RPMI7951 (cell line): Measurements from ENCODE around the gene STX18. TPM values are rescaled to one million over a fixed set of nuclear protein-coding genes. Genes with fewer than 3 reads are reported as not detected.

Source experiments
- DNase-seq: peaks from one replicate; pipeline ENCODE4 v3.0.0-alpha.2; 2012; ENCODE audit warnings: low read depth
- total RNA-seq: library from RNA; depleted of rRNA; stranded (reverse); fragments of >200 nt; shearing (Covaris generic); gene quantifications from 2 replicates; pipeline ENCODE4 v1.2.3, GENCODE V29; 2014

The STX18 gene
- total RNA-seq, 1 experiment from 2014 or later: 21.5 TPM

DNA sequence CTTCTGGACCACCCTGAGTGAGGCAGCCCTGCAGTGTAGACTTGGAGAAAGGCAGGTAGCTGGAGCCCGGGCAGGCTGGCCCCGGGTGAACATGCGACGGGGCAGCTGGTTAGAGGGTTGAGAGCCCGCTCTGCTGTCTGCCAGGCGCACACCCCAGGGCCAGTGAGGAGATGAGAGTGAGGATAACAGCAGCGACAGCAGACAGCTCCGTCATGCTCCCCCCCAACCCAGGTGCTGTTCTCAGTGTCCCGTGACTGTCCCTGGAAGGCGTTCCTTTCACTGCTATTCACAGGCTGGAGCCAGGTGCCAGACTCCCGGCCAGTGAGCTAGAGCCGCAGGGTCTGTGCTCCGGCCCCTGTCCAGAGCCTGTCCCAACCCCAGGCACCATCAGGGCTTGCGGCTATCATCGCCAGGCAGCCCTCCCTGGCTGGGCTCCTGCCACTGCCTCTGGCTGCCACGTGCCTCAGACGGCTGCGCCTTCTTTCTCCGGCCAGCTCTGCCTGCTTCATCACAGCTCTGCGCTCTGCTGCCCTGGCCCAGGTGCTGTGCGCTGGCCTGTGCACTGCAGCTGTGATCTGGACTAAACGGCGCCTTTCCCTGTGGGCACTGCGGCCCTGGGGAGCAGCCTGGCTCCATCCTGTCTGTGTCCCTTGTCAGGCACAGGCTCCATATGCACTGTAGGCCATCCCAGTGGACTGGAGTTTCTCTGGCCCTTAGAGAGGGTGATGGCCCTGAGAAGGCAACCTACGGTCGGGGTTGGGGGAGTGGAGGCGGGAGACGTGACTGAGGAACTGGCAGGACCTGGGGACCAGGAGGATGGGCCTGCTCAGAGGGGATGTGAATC lies 135.2 kb downstream of the STX18 start:
- DNase-seq: no peak

DNA sequence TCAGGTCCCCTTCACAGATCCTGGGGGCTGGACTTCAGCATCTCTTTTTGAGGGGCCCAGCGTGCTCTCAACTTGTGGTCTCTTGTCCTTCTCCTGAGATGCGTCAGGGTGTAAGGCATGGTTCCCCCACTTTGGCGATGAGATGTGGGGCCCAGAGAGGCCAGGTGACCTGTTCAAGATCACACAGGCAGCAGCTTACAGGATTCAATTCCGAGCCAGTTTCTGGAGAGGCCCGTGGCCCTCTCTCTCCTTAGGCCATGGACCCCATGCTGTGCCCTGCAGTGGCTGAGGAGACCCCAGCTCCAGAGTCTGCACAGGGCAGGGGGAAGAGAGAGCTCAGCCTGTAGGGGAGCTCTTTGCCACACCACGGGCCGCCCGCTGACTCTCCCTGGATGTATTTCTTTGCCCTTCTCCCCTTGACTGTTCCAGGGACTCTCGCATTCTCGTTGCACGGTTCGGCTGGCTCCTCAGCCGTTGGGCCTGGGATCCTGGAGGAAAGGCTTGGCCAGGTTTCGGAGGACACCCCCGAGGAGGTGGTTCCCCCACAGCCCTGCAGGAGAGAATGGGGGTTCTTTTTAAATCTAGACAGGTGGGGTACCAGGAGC lies 136.4 kb downstream of the STX18 start:
- DNase-seq: no peak

DNA sequence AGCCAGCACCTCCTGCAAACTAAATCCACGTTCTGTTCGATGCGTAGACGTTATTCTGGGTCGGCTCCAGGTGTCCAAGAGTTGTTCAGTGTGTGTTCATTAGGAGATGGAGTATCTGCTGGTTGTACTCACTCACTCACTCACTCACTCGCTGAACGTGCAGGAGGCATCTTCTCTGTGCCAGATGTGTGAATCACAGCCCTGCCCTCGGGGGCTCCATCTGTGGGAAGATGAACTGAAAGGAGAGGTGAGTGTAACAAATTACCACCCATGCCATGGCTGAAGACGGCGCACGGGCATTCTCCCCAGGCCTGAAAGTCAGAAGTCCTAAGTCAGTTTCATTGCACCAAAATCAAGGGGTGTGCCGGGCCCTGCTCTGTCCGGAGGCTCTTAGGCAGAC lies 138.9 kb downstream of the STX18 start:
- peak; percentile 59 for DNase-seq

DNA sequence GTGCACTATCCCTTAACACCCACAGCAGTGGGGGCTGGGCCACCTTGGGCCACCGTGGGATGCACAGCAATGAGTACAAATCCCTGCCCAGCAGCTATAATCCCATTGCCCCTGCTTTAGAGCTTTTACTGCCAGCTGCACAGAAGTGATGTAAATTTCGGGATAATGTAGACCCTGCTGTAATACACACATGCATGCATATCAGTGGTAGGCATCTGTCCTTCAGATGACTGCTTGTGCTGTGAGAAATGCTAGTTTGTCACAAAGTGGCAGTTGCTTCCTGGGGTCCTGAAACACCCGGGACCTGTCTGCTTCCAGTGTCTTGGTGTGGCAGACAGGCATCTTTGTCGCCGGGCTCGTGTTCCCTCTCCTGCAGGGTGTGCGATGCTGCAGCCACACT lies 140.8 kb downstream of the STX18 start:
- no peak for DNase-seq

DNA sequence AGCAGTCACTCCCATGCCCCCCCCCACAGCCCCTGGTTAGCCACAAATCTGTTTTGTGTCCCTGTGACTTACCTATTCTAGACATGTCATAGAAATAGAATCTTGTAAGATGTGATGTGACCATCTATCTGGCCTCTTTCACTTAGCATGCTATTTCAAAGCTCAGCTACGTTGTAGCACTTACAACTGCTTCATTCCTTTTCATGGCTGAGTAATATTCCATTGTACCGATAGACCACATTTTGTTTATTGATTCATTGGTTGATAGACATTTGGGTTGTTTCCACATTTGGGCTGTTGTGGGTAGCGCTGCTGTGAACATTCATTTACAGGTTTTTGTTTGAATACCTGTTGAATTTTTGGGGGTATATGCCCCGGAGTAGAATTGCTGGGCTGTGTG lies 143.4 kb downstream of the STX18 start:
- no peak for DNase-seq

DNA sequence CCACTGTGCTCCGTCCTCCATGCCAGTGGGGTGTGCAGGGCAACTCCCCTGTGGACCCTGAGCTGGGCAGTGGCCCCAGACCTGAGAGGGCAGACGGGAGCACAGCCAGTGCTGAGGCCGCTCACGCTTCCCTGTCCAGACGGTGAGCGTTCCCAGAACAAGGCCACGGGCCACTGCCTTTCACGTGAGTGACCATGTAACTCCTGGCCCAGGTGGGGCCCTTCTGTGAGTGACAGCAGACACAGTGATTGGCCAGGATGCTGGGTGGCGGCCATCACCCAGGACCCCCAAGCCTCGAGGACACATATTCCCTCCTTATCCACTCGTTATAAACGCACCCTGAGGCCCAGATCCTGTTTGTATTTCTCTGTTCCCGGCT lies 144.4 kb downstream of the STX18 start:
- no peak for DNase-seq

DNA sequence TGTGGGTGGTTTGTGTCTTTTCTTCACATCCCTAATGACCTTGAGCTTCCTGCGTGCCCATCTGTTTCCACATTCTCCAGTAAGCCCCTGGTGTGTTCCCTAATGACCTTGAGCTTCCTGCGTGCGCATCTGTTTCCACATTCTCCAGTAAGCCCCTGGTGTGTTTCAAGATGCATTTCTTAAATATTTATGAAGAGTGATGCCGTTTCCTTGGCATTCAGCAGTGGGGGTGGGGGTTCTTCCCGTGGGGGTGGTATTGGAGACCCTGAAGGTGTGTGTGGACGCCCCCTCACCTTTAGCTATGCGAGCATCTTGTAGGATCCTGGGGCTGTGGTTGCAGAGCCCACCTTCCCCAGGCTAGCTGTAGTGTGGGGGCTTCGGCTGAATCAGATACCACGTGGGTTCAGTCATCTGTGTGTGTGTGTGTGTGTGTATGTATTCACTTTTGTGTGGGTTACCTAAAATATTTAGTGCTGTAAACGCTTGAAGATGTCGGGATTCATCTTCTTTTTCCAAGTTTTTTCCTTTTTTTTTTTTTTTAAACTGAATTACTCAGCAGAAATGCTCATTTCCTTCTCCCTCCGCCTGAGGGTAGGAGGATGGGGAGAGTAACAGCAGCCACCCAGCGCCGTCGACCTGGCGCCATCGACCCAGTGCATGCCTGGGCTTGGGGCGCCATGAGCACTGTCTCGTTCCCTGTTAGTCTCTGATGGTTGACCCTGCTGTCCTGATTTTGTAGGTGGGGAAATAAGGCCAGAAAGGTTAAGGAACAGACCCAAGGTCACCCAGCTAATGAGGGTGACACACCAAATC lies 145.0 kb downstream of the STX18 start:
- DNase-seq: no peak

DNA sequence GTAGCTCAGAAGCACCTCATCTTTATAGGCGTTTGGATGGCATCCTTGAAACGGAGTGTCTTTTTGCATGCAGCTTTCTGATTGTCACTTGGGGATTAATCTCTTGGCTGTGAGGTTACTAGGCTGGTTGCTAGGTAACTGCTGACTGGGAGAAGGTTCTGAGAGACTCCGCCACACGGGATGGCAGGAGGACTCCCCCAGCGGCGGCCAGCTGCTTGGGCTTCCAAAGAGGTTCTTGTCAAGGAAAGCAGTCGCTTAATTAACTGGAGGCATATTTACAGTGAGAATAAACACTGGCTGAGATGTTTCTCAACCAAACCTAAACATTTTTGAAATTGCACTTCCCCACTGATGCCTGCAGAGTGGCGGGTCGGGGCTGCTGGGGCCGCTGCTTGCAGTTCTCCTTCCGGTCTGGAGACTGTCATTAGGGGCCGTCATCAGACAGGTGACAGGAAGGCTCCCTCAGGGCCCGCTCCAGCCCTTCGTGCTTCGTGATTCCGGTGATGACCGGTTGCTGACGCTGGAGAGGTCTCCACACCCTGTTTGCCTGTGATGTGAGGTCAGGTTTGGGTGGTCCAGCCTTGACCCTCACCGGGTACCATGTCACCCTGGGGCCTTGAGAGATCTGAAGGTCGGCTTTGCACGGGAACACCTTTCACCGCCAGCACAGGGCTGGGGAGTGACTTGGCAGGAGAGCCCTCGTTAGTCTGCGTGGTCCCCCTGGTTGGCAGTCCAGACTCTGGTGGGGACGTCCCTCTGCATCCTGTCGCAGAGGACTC lies 145.8 kb downstream of the STX18 start:
- peak; percentile 5 for DNase-seq

DNA sequence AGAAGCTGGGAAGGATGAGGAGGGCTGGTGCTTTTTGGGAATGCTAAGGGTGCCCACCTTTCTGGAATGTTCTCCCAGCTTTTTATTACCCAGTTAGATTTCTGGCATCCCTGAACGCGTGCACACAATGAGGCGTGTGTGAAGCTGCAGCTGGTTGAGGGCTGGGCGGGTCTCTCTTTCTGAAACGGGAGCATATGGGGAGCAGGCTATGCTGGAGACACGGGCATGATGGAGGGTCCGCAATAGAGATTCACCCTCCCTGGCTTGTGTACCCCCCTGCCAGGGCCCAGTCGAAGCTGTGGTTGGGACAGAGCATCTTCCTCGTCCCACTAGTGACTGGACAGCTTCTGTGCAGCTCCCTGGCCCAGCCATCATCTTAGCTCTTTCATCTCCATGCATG lies 146.5 kb downstream of the STX18 start:
- no peak for DNase-seq

DNA sequence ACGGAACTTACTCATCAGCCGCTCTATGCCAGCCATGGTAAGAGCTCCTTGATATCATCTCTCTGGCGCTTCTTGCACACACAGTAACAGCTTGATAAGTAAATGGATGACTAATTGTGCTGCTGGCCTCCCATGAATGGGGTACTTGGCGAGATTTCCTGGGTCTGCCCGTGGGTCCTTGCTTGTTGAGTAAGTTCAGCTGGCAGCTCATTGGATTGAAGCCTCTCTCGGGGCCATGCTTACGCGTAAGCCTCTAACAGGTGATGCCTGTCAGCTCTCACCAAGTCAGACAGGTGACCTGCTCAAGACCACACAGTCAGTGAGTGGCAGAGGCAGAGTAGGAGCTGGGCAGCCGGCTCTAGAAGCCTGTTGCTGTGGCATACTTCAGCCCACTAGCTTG lies 147.2 kb downstream of the STX18 start:
- DNase-seq: peak; percentile 32

DNA sequence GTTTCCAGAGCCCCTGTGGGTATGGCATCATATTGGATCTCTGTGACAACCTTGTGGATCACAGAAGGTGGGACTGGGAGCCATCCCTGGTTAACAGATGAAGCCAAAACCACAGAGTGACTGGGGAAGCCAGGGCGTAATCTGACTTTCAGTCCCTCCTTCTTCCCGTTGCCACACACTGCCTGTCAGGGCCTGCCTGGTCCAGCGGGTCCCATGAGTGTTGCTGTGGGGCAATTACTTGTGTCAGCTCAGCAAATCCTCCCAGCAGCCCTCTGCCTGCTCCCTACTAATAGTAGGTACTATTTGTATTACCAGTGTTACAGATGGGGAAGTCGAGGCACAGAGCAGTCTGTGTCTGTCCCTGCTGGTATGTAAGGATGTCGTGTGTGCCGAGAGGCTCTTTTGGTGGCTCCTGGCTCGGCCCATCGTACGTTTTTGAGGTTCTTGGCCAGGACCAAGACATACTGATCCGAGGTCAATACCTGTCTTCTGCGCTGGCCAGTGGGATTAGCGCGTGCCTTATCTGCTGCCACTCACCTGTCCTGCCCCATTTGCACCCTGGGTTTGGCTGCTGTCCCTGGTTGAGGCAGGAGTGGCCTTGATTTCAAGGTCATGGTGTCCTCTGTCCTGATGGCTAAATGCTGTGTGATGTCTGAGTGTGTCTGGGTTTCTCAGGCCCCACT lies 149.2 kb downstream of the STX18 start:
- DNase-seq: no peak

DNA sequence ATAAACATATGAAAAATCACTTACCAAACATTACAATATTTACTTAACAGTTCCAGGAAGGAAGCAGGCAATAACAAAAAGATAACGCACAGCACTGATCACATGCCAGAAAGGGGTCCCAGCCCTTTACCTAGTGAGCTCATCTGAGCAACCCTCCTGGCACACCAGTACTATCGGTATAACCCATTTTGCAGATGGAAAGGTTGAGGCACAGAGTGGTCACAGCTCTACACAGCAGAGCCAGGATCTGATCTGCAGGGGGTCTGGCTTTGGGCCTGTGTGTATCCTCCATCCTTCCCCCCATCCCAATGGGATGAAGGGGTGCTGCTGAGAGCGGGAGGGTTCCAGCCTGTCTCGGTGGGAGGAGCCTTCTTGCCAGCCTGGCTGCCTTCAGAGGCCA lies 150.0 kb downstream of the STX18 start:
- no peak for DNase-seq

DNA sequence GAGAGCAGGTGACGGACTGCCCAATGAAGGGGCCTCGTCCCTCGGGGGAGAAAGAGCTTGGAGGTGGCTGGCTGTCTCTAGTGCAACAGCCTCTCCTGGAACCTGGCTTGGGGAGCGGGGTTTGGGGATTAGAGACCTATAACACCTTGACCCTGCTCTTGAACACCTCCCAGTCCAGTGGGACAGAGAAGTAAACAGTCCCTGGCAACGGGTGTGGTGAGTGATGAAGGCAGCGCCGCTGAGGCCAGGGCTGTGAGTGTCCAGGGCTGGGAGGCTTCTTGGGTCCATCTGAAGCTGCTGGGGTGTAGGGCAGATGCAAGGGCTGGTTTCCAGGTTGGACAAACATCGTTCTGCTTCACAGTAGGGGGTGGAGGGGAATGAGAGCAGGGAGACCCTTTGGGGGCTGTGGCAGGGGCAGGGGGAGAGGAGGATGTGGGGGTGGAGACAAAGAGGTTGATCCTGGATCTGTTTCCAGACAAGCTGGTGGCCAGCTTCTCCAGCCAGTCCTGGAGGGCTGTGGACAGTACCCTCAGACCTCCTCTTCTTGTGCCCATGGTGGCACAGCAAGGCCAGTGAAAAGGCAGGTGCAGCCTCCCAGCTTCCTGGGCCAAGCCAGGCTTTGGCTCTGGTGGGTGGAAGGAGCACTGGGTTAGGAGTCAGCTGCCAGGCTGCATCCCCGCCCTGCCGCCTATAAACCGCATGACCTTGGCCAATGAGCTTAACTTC lies 151.2 kb downstream of the STX18 start:
- DNase-seq: no peak

DNA sequence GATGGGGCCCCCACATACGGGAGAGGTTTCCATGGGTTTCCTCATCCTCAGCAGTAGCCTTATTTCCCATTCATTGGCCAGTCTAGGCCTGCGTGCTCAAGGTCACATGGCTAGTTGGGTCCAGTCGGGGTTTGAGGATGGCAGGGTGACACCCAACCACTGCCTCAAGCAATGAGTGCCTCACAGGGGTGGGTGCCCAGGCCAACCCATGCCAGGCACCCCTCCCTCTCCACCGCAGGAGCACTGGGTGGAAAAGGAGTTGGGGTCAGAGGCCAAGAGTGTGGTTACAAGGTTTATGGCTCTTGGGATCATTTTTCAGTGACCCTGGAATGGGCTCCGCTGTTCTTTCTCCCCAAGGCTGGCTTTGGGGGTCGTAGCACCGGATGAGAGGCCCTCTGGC lies 151.8 kb downstream of the STX18 start:
- DNase-seq: no peak

DNA sequence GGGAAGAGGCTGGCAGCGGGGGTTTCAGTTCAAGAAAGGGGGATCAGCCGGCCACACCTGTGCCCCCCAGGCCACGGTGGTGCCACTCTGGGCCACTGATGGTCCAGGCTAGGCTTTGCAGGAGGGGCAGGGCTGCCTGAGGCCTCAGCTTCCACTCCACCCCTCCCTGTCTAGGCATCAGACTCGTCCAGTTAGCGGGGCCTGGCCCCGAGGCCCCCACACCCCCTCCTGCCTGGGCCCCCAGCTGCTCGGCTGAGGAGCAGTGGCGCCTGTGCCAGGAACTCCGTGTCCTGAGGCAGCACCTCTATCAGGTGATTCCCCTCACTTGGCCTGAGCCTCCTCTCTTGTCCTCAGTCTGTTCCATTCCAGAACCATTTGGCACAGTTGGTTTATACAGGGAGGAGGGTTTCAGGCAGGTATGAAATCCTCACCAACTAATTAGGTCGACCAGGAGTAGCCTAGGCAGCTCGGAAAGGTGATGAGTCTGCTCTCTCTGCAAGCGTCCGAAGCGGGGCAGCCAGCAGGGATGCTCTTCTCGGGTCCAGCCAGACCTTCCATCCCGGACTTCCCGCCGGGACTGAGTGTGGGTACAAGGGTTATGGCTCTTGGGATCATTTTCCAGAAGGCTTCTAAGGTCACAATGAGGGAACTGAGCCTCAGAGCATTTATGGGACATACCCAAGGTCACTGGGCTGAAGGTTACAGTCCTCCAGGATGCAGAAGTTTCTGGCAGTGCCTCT lies 152.8 kb downstream of the STX18 start:
- no peak for DNase-seq

DNA sequence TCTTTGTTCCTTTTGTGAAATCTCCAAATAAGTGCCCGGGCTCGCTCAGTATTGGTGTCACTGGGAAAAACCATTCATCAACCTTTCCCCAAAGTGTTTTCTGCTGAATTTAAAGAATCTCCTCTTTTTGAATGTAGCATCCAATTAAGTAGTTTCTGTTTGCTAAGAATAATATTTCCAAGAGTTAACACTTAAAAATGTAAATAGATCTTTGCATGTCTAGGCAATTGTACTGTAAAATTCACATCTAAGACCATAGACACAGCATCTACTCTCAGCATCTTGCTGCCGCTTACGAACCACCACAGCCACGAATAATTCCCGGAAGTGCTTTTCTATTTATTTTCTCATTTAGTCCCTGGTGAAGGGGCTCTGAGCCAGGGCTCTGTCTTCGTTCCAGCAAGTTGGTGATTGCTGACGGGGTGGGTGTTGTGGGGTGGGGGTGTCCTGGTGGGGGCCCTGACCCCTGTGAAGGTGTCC lies 153.5 kb downstream of the STX18 start:
- no peak for DNase-seq

DNA sequence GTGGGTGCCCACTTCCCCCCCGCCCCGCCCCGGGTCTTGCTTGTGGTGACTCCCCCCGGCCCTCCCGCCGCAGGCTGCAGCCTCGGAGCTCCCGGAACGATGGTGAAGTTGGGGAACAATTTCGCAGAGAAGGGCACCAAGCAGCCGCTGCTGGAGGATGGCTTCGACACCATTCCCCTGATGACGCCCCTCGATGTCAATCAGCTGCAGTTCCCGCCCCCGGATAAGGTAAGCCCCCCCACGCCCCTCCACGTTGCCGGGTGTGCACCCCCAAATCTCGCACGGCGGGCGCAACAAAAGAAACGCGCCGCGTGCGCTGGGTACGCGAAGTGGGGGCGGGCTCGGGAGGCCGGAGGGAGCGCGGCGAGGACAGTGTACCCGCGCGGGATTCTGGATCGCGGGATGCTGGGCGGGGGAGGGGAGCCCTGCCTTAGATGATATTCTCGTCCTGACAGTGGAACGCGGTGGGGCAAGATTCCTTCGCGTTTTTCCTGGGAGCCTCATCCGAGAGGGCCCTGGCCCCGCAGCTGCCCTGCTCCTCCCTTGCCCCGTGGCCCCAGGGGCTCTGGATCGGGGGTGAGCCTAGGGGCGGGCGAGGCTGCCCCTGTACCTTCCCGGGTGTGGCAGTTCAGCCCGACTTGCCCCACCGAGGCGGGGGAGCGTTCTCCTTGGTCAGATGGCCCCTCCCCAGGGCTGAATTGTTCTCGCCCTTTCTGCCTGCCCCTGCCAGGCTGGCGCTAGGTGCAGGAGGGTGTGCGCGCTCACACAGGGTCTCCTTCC lies 154.1 kb downstream of the STX18 start:
- no peak for DNase-seq

DNA sequence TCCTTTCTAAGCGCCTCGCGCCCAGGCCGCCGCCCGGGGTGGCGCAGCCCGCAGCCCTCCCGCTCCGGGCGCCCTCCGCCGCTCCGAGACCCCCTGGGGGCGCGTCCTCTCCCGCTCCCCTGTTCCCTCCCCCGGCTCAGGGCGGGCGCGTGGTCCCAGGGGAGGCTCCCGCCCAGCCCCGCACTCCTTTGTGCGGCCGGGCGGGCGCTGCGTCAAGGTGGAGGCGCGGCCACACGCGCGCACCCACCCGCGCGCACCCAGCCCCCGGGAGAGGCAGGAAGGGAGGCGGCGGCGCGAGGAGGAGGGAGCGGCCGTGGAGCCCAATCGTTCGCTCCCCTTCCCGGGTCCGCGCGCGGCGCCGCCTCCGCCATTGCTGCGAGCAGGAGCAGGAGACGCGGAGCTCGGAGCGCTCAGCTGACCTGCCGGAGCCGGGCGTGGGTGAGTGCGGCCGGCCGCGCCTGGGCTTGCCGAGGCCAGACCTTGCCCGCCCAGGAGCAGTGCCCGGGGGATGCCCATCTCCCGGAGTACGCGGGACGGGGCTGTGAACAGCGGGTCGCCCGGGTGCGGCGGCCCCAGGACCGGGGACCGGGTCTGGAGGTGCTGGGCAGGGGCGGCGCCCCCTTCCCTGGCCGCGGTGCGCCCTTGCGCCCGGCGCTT lies 155.0 kb downstream of the STX18 start, which contains the start of gene NSG1:
Gene NSG1 (plus strand): TSS at position 367 of the 657 bp plus-strand sequence. CDS start 528 bp downstream, outside the sequence.
- peak; percentile 1 for DNase-seq
